AML-193 (cell line): Measurements from ENCODE around the gene TXNDC8.

Experiments
- DNase-seq, 2 experiments: peaks; one replicate each; lab custom pipeline; 2025; lab: John Stamatoyannopoulos, UW

Gene TXNDC8

GRCh38 chr9:110278080-110278707 is 59.5 kb downstream of the TXNDC8 start:
- DNase-seq, result no peak

DNA sequence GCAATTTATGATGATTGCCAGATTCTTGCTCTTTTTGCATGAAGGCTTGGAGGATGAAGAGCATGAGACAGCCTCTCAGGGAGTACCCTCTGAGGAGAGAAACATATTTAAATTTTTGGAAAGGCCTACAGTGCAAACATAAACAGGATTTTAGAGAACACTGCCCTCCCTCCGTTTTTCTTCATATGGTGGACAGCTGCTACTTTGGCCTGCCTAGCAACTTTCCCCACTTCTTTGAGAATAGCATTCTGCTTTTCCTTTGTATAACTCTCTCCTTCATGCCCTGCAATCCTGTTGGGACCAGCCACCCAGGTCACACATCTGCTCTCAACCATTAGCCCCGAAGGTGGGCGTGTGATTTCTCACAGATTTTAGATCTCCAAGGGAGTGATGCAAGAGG is 60.9 kb downstream of the TXNDC8 start:
- DNase-seq, result no peak

- DNase-seq, result no peak
These were observed 67.3 kb downstream of the TXNDC8 start for GRCh38 chr9:110270211-110270995.

- DNase-seq, result no peak
These were observed 70.9 kb downstream of the TXNDC8 start for GRCh38 chr9:110266795-110267194.

DNA sequence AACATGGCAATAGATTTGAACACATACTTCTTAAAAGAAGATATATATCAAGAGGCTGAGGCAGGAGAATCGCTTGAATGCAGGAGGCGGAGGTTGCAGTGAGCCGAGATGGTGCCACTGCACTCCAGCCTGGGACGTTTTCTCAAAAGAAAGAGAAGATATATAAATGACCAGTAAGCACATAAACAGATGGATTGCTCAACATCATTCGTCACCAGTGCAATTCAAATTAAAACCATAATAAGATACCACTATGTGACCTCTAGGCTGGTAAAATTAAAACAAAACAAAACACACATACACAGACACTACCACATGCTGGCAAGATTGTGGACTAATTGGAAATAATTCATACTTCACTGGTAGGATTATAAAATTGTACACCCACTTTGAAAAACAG is 76.0 kb downstream of the TXNDC8 start:
- no peak for DNase-seq

GRCh38 chr9:110260911-110261310 is 76.8 kb downstream of the TXNDC8 start:
- no peak for DNase-seq

GRCh38 chr9:110259566-110259965 is 78.1 kb downstream of the TXNDC8 start:
- no peak for DNase-seq

- DNase-seq, result no peak
These were observed 79.0 kb downstream of the TXNDC8 start for GRCh38 chr9:110258690-110259091.

GRCh38 chr9:110257956-110258355 is 79.7 kb downstream of the TXNDC8 start:
- no peak for DNase-seq

- peak; percentile 19 to 36 for DNase-seq
These were observed 80.4 kb downstream of the TXNDC8 start for GRCh38 chr9:110257097-110257841.

DNA sequence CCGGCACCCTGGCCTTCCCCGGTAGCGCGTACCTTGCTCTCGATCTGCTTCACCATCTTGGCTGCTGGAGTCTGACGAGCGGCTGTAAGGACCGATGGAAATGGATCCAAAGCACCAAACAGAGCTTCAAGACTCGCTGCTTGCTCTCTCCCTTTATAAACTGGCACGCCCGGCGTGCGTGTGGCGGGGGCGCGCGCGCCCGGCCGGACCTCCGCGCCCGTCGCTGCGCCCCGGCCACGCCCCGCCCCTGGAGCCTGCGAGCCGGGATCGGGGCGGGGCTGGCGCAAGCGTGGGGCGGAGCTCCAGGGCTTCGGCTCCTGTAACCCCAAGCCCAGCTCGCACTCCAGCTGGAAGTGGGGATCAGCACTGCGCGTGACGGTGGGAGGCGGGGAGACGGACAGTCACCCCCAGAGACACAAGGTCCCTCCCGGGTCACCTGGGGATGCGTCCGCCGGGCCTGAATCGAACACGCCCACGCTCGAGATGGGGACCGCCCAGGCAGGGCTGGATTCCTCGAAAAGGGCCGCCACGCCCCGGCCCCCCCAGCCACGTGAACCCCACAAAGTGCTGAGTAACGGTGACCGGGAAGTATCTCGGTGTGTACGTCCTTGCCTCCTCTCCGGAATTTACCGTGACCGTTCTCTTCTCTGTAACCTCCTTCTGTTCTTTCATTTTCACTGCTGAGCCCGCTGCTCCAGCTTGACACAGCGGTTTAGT is 81.1 kb downstream of the TXNDC8 start, which contains the start of gene TXN:
Gene TXN, minus strand, starts transcription at position 128 of the 717 bp plus-strand sequence. Its CDS starts 72 bp downstream, at position 56.
- DNase-seq, result peak; percentile 92 to 95

DNA sequence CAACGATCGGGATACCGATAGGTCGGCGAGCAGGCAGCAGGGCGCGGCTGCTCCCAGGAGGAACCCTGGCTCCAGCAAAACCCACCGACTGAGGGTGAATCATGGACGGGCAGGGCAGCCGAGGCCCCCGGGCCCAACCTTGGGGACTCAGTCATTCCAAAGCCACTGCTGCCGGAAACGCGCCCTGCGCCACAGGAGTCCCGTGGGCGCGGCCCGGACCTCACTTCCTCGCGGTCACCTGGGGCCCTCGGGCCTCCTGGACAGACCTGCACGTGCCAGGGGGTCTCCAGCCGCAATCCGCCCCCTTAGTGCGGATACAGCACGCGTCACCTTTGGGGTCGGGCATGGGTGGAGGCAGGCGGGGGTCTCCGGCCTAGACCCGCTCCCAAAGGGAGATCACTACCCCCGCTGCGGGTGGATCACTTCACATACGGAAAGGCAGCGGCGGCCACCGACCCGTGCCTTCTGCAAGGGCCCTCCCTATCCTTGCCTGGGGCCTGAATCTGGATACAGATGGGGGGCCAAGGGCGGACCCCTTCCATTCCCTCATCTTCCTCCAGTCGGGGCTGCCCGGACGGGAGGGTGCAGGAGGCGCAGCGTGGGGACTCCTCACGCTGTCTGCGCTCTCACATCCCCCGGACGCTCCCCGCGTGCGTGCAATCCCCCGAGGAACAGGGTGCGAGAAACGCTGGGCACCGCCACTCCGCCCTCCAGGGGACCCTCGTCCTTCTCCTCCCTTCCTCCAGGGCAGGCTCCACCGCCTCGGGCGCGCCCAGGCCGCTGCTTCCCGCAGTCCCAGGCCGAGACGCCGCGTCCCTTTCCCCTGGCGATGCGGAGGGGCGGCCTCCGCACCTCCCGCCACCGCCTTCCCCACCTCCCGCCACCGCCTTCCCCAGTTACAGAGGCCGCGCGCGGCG is 81.9 kb downstream of the TXNDC8 start:
- DNase-seq, result peak in 1 of 2 experiments; percentile 29

DNA sequence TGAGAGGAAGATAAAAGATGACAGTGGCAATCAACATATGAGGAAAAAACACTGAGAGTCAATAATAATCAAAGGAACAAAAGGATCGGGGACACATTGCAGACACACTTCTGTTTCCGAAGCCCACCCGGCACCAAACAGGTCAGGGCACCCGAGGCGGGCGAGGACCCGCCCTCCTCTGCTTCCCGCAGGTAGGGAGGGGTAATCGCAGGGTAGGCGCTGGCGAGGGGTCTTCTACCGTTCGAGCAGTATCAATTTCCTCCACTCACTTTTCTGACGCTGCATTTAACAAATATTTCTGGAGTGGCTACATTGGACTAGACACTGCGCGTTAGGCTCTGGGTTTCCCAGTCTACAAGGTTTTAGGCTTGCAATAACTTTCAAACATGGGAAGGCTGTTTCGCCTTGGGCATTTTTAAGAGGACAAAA is 82.6 kb downstream of the TXNDC8 start:
- no peak for DNase-seq

GRCh38 chr9:110254500-110254899 is 83.2 kb downstream of the TXNDC8 start:
- DNase-seq, result no peak
